GM21576 (cell line): ENCODE data around the gene ZNF548.
"Not testable (repeated sequence)": the region's sequence is repeated elsewhere in the genome, so short reads cannot be mapped to it uniquely, and the experiment has no call there.

Source experiments
- ATAC-seq: cut with Tn5 transposase; IDR thresholded peaks from one replicate; pipeline ENCODE4 v1.9.1; 2021; ENCODE audit warnings: mild to moderate bottlenecking, moderate library complexity; ENCODE audit not compliant: unreplicated experiment

The ZNF548 gene

GRCh38 chr19:57389730-57390598, at the start of gene ZNF548:
Gene ZNF548 (plus strand): TSS chr19:57389854. CDS start chr19:57390100, 246 bp downstream.
- ATAC-seq: peak; percentile 96

GRCh38 chr19:57342582-57342981, 47.1 kb upstream of the ZNF548 start:
- no peak for ATAC-seq

DNA sequence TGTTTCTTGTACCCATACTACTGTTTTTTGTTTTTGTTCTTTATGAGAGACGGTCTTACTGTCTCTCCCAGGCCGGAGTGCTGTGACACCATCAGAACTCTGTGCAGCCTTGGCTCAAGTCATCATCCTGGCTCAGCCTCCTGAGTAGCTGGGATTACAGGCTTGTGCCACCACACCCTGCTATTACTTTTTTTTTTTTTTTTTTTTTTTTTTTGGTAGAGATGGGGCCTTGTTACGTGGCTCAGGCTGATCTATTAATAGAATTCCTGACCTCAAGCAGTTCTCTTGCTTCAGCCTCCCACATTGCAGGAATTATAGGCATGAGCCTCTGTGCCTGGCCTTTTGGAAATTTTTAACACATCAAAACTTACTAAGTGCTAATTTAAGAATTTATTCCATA, 41.5 kb upstream of the ZNF548 start:
- no peak for ATAC-seq

DNA sequence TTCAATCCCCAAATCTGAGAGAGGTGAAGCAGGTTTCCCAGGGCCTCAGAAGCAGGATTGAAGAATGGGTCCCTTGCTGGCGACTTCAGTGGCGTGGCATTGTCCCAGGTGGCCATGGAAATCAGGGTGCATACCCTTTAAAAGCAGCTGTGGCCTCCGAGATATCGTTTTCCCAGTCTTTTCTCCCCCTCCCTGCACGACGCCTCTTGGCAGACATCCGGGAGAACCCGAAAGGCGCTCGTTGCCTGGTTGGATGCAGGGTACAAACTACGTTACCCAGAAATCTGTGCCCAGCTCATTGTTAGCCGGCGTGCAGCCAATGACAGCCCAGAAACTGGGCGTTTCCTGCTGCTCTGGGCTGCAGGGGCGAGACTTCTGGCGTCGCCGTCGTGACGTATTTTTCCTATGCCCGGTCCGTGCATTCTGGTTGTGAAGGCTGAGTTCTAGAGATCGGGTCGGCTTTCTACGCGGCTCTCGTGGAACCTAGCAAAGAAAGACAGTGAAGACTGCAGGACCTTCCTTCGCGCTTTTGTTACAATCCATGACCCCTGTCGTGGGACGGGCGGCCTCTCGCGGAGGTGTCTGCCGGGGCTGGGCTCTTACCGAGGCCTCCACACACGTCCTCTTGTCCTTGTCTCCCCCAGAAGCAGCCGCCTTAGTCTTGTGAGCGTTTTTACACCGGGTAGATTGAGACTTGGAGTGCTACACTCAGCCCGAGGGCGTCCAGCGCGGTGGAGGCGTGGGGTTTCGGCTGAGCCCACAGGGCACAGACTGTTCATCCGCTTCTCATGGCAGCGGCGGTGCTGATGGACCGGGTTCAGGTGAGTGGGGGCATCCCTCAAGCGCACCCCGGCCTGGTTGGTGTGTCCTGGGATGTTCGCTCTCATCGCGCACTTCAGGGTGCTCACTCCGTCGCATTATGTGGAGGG, 38.5 kb upstream of the ZNF548 start, which contains the start of gene ZNF304:
ZNF304 (plus strand) TSS at position 395 of the 929 bp plus-strand sequence; CDS start at position 789, 394 bp downstream.
- ATAC-seq: peak; percentile 89

DNA sequence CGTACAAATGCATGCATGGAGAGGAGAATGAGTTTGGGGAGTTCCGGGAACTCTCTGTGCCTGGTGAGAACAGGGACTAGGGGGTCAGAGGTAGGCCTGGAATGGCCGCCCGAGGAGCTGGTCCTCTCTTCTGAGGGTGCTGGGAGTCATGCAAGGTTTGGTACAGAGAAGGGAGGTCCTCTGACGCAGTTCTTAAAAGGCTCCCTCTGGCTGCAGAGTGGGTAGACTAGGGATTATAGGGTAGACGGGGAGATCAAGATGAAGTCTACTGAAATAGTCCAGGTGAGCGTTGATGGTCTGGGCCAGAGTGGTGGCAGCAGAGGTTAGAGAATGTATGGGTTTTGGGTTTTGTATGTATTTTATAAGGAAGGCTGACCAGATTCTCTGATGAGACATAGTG, 37.8 kb upstream of the ZNF548 start:
- ATAC-seq: no peak

- no peak for ATAC-seq
Measured at GRCh38 chr19:57355916-57356315, 33.7 kb upstream of the ZNF548 start.

DNA sequence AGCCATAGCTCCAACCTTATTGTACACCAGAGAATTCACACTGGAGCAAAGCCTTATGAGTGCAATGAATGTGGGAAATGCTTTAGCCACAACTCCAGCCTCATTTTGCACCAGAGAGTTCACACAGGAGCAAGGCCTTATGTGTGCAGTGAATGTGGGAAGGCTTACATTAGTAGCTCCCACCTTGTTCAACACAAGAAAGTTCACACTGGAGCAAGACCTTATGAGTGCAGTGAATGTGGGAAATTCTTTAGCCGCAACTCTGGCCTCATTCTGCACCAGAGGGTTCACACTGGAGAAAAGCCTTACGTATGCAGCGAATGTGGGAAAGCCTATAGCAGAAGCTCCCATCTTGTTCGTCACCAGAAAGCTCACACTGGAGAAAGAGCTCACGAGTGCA, 32.2 kb upstream of the ZNF548 start:
- ATAC-seq: no peak

DNA sequence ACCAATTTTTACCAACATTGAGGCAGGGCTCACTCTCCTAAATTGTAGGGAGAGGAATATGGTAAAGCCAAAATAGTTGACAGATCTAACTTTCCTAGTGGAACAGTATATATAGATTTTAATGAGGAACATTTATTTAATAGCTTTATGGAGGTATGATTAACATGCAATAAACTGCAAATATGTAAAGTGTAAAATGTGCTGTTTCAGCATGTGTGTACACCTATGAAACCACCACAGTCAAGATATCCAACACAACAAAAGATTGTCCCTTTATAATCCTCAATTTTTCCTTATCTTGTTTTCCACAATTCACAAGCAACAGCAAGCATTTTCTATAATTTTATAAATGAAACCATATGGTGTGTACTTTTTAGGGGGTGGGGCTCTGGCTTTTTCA, 30.4 kb upstream of the ZNF548 start:
- ATAC-seq: no peak

DNA sequence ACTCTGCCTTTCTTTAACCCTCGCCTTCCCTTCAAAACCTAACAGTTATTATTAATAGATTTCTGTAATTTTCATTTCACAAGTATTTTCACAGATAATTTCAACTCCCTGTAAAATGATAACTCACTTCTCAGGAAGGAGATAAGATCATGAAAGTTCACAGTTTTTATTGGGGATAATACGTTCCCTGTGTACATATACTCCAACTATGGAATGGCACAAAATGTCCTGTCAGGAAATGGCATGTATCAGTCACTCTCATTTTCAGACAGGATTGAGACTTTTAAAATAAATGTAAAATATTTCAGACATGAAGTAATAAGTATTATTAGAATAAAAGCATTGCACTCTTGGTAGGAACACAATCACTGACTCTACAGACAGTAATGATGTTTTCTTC, 27.2 kb upstream of the ZNF548 start:
- no peak for ATAC-seq

DNA sequence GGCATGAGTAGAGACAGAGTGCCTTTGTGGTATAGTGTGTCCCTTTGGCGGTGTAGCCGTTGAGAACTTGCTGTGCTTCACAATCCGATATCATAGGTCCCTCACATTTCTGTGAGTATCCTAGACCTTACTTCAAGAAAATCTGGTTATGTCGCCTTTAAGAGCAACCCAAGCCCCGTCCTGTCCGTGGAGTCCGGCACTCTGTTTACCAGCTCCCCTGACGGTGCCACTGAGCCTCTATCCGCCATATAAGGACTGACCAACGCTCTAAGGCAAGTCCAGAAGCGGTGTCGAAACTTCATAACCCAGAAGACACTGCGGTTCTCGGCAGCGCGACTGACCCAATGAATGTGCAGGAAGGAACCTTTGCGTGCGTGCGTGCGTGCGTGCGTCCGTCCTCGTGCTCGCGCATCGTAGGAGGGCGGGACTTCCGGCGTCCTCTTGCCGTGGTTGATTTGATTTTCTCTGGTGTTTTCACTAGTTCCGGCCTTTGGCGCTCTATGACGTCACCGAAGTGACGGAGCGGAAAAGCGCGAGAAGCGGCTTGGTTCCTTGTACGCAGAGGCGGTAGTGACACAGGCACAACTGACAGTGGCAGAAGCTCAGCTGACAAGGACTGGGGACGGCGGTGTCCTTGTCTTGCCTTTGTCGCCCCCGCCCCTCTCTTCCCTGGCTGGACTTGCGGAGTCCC, 26.5 kb upstream of the ZNF548 start, which contains the start of the genes TRAPPC2B and ZNF547:
TRAPPC2B (plus strand) TSS at position 555 of the 691 bp plus-strand sequence. CDS start 1,283 bp downstream, outside the sequence.
ZNF547 (plus strand) TSS at position 555 of the 691 bp plus-strand sequence. CDS start 5,005 bp downstream, outside the sequence.
- ATAC-seq: peak; percentile 94

DNA sequence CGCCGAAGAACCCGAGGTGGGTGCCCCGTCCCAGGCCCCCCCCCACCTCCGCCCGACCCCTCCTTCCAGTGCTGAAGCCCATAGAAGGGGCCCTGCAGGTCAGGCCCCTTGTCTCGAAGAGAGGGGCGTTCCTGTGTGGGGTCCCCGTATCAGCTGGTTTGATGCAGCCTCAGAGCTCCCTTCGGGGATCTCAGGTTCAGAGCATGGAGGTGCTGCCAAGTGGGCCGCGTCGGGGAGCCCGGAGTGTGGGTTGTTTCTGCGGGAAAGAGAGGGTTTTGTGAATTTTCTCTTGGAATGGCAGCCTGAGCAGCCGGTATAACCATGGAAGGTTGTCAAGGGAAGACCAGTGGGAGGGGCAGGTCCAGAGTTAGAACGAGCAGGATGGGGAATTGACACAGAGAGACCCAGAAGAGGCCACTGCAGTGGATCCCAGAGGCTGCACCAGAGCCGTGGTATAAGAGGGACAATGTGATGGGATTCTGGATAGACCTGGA, 25.9 kb upstream of the ZNF548 start:
- ATAC-seq: no peak

GRCh38 chr19:57366776-57367175, 22.9 kb upstream of the ZNF548 start:
- ATAC-seq: no peak

DNA sequence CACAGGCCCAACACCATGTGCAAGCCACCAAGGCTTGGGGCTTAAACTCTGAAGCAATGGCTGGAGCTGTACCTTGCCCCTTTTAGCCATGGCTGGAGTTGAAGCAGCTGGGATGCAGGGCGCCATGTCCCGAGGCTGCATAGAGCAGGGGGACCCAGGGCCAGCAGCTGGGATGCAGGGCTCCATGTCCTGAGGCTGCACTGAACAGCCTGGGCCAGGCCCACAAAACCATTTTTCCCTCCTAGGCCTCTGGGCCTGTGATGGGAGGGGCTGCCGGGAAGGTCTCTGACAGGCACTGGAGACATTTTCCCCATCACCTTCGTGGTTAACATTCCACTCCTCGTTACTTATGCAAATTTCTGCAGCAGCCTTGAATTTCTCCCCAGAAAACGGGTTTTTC, 15.5 kb upstream of the ZNF548 start:
- no peak for ATAC-seq

DNA sequence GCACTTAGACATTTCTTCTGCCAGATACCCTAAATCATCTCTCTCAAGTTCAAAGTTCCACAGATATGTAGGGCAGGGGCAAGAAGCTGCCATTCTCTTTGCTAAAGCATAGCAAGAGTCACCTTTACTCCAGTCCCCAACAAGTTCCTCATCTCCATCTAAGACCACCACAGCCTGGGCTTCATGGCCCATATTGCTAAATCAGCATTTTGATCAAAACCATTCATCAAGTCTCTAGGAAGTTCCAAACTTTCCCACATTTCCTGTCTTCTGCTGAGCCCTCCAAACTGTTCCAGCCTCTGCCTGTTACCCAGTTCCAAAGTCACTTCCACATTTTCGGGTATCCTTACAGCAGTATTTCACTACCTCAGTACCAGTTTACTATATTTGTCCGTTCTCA, 15.0 kb upstream of the ZNF548 start:
- not testable (repeated sequence) for ATAC-seq

GRCh38 chr19:57376151-57376550, 13.5 kb upstream of the ZNF548 start:
- ATAC-seq: no peak

- ATAC-seq: no peak
Measured at GRCh38 chr19:57377498-57378146, 12.0 kb upstream of the ZNF548 start.

GRCh38 chr19:57380923-57381322, 8.7 kb upstream of the ZNF548 start:
- ATAC-seq: no peak

DNA sequence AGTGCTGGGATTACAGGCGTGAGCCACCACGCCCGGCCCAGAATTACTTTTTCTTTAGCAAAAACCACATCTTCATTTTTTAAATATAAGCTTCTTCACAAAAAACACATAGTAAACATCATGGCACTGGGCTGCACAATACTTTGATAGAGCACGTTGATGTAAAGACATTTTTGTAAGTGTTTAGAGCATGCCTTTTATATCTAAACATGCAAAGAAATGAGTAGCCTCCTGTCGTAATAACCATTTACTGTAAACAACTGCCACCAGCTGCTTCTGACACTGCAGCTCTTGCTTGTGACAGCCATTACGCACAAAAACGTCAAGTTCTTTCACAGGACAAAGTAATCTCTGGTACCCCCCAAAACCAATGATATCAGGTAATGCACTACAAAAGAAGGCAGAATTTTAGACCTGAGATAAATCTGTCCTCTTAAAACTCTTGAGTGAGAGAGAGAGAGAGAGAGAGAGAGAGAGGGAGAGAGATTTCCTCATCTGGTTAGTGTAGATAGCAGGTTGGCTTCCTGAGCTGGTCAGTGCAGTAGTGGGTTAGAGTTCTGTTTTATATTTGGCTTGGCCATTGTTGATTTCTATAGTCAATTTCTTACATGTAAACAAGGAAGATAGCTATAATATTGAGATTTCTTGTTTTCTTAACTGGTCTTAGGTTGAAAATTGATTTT, 6.7 kb upstream of the ZNF548 start:
- ATAC-seq: no peak

DNA sequence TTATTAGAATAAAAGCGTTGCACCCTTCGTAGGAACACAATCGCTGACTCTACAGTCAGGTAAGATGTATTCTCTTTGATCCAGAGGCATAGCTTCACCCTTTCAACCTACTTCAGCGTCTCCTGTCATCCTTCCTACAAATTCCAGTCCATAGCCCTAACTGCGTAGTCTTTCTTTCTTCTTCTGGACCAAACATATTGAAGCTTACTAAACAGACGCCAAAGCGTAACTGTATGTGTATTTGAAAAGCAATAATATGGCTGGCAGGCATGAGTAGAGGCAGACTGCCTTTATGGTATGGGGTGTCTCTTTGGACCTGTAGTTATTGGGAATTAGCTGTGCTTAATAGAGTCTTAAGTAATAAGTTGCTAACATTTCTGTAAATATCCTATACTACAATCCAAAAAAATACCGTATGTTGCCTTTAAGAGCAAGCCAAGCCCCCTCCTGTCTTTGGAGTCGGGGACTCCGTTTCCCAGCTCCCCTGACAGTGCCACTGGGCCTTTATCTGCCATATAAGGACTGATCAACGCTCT, 392 bp upstream of the ZNF548 start:
- ATAC-seq: no peak
